TTC549 (cell line): ENCODE results near the gene ITPK1.

ENCODE experiments used
- FAIRE-seq: peaks from 2 replicates; lab custom pipeline; 2012; peaks lifted over from hg19 to GRCh38; lab: Jason Lieb, UNC

Gene ITPK1

GRCh38 chr14:92986254-92987147, 129.2 kb downstream of the ITPK1 start:
- no peak for FAIRE-seq

- no peak for FAIRE-seq
Measured at GRCh38 chr14:92985521-92985920, 130.2 kb downstream of the ITPK1 start.

- FAIRE-seq = no peak
Measured at GRCh38 chr14:92984896-92985295, 130.8 kb downstream of the ITPK1 start.

- no peak for FAIRE-seq
Measured at GRCh38 chr14:92984082-92984788, 131.5 kb downstream of the ITPK1 start.

- FAIRE-seq = no peak
Measured at GRCh38 chr14:92982956-92983355, 132.8 kb downstream of the ITPK1 start.

GRCh38 chr14:92981726-92982125, 134.0 kb downstream of the ITPK1 start:
- FAIRE-seq = no peak

- FAIRE-seq = no peak
Measured at GRCh38 chr14:92980866-92981265, 134.9 kb downstream of the ITPK1 start.

- FAIRE-seq = no peak
Measured at GRCh38 chr14:92978229-92979021, 137.3 kb downstream of the ITPK1 start.

GRCh38 chr14:92976268-92976667, 139.5 kb downstream of the ITPK1 start:
- FAIRE-seq = no peak

- FAIRE-seq = no peak
Measured at GRCh38 chr14:92974541-92975345, 141.0 kb downstream of the ITPK1 start.

GRCh38 chr14:92973798-92974372, 141.8 kb downstream of the ITPK1 start:
- FAIRE-seq = no peak

GRCh38 chr14:92973261-92973797, 142.4 kb downstream of the ITPK1 start:
- FAIRE-seq = no peak

GRCh38 chr14:92971601-92972180, 144.0 kb downstream of the ITPK1 start:
- FAIRE-seq = no peak

- no peak for FAIRE-seq
Measured at GRCh38 chr14:92970271-92970670, 145.5 kb downstream of the ITPK1 start.

GRCh38 chr14:92969871-92970270, 145.9 kb downstream of the ITPK1 start:
- no peak for FAIRE-seq

- no peak for FAIRE-seq
Measured at GRCh38 chr14:92969430-92969829, 146.3 kb downstream of the ITPK1 start.

- no peak for FAIRE-seq
Measured at GRCh38 chr14:92968291-92969020, 147.3 kb downstream of the ITPK1 start.

GRCh38 chr14:92967346-92967926, 148.3 kb downstream of the ITPK1 start:
- no peak for FAIRE-seq

GRCh38 chr14:92965281-92965680, 150.4 kb downstream of the ITPK1 start:
- FAIRE-seq = no peak
